Rectal smooth muscle tissue (tissue), 1 donor: ENCODE data around the gene POLD1.

Experiments used
- H3K27ac ChIP-seq: one replicate; pipeline ENCODE4 v1.7.0; 2013; ENCODE audit warnings: low read depth, low read length, inconsistent platforms
- H3K27me3 ChIP-seq: one replicate; pipeline ENCODE4 v1.7.0; 2013; ENCODE audit warnings: low read length; ENCODE audit not compliant: control insufficient read depth, insufficient read depth
- H3K36me3 ChIP-seq: one replicate; pipeline ENCODE4 v1.7.0; 2013; ENCODE audit warnings: low read length; ENCODE audit not compliant: control insufficient read depth, insufficient read depth
- H3K4me1 ChIP-seq: one replicate; pipeline ENCODE4 v1.7.0; 2013; ENCODE audit warnings: low read length; ENCODE audit not compliant: control insufficient read depth, insufficient read depth
- H3K4me3 ChIP-seq: one replicate; pipeline ENCODE4 v1.7.0; 2013; ENCODE audit warnings: low read length
- H3K9ac ChIP-seq: one replicate; pipeline ENCODE4 v1.7.0; 2013; ENCODE audit warnings: low read length

Gene POLD1

DNA sequence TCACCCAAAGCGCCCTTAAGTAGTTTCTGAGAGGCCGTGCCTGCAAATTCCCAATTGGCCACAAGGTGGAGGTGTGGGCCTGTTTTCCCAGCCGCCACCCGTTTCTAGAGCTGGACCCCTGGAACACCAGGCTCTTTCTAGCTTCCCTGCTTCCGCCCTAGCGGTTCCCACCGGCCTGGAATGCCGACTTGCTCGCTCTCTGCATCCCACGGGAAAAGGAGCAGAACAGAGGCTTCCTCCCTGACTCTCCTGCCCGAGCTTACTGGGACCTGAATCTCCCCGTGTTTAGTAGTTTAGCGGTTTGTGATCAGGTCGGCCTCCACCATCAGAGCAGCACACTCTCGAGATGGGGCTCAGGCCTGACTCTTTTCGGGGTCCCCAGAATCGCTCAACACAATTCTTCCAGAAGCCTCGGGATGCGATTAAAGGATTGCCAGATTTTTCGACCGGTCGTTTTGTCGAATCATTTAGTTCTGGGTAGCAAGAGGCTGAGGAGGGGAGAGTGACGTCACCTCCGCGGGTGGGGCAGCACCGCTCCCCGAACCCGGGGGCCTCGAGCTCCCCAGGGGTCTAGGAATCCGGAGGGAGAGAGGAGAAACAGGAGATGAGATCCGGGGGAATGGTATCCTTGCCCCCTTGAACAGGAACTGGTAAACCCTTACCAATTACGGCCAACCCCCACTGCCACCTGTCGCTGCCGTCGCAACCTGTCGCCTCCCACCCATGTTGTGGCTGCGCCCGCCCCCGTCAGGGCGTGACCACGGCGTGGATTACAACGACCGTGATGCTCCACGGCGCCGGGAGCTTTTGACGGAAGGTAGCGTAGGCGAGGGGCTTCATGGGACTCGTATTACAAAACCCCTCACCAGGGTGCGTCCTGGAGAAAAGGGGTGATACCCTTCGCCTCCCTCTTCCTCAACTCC is 26.7 kb upstream of the POLD1 start:
- H3K27ac ChIP-seq, result peak overlapping the region; percentile 90
- H3K36me3 ChIP-seq, result no peaks in the 10 kb centered on the region
- H3K27me3 ChIP-seq, result peaks cover 3% of the 10 kb centered on the region
- peak overlapping the region; percentile 80 for H3K9ac ChIP-seq
- H3K4me3 ChIP-seq, result peak overlapping the region; percentile 87
- no peaks in the 10 kb centered on the region for H3K4me1 ChIP-seq

DNA sequence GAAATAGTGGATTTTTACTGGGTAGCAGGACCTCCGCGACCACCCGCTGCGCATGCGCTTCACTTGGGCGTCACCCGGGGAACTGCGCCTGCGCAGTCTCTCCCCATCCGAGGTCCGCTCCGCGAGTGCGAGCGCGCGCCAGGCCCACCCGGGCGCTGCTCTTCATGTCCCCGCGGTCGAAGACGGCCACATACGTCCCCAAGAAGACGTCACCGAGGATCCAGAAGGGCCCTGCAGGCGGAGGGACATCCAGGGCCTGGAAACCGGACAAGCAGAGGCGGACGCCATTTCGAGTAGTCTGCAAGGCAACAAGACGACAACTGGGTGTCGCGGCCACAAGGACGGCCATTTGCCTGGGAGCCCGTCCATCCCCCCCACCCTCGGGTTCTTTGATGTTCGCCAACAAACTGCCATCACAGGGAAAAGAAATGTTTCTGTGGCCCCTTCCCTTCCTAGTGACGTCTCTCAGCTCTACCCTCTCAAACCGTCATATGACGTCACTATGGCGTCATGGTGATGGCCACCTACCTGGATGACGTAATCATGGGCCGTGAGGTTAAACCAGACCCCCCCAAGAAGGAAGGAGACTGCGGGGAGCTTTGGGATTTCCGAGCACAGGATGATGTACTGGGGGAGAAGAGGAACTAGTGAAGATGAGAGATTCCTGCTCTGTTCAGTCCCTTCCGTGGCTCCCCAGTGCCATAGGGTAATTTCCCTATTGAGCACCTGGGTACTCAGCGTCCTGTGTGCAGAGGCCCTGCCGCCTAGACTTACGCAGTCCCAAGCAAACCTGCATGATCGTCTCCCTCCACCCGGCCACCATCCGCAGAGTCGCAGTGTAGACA is 25.4 kb upstream of the POLD1 start:
- Histone ChIP-seq H3K4me1 (no peaks in the 10 kb centered on the region), H3K36me3 (no peaks in the 10 kb centered on the region), H3K9ac (peak overlapping the region; percentile 32), H3K4me3 (peak overlapping the region; percentile 87), H3K27me3 (peaks cover 3% of the 10 kb centered on the region), H3K27ac (no peak overlapping the region)

DNA sequence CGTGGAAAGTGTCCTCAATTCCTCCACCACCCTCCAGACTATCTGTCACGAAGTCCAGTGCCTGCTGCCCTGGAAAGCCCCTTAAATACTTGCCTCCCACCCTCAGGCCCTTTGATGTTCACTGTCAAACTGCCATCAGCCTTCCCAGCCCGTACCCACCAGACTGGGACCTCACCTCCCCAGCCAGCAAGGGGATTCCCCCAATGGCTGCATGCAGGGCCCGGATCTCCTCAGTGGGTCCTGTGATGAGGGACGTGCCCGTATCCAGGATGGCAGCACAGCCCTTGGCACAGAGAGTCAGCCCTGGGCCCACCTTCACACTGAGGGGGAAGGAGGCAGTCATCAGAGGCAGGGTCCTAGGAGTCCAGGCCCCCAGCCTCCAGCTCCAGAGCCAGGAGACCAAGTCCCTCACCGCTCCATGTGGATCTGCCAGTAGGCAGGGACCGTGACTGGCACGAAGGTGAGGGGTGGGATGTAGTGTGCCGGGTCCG is 24.8 kb upstream of the POLD1 start:
- no peak overlapping the region for H3K4me3 ChIP-seq
- H3K36me3 ChIP-seq, result no peaks in the 10 kb centered on the region
- no peak overlapping the region for H3K9ac ChIP-seq
- H3K4me1 ChIP-seq, result no peaks in the 10 kb centered on the region
- H3K27me3 ChIP-seq, result peaks cover 3% of the 10 kb centered on the region
- no peak overlapping the region for H3K27ac ChIP-seq

DNA sequence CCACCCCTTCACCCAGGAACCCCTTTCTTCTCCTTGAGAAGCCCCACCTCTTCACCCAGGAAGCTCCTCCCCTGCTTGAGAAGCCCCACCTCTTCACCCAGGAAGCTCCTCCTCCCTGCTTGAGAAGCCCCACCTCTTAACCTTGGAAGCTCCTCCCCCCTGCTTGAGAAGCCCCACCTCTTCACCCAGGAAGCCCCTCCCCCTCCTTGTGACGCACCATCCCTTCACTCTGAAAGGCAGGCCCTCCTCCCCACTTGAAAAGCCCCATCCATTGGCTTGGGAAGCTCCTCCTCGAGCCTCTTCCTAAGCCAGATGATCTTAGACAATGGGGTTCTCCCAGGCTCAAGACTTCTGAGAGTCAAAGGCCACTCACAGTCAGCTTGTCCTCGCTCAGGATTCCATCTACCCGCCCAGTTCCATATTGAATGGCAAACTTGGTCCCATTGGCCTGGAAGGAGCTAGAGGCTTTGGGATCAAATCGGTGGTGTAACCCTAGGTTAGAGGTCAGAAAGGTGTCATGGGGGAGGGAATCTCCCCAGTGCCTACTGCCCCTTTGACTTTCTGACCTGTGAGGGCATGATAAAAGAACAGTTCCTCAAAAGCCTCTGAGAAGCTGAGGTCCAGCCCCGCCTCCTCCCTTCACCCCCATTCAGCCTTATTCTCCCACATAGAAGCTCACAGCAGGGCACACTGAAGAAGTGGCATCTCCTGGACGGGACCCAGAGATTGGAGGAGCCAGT is 22.7 kb upstream of the POLD1 start:
- peaks cover 3% of the 10 kb centered on the region for H3K27me3 ChIP-seq
- no peak overlapping the region for H3K27ac ChIP-seq
- no peak overlapping the region for H3K4me3 ChIP-seq
- no peaks in the 10 kb centered on the region for H3K4me1 ChIP-seq
- no peaks in the 10 kb centered on the region for H3K36me3 ChIP-seq
- H3K9ac ChIP-seq, result no peak overlapping the region

DNA sequence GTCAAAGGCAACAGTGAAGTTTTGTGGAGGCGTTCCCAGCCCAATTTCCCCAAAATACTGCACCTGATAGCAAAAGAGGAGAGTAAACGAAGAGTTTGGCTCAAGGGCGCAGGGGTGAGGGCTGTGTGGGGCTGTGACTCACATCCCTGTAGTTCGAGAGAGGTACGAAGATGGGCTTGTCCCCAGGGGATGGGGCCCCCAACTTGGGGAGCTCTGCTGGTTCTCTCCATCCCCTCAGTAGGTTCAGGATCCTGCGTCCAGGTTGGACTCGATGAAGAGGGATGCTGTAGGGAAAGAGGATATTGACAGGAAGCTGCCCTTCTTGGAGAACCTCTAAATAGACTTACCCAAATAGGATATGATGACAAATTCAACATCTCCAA is 22.1 kb upstream of the POLD1 start:
- Histone ChIP-seq H3K36me3 (no peaks in the 10 kb centered on the region), H3K4me3 (no peak overlapping the region), H3K4me1 (no peaks in the 10 kb centered on the region), H3K27ac (no peak overlapping the region), H3K27me3 (peaks cover 3% of the 10 kb centered on the region), H3K9ac (no peak overlapping the region)

DNA sequence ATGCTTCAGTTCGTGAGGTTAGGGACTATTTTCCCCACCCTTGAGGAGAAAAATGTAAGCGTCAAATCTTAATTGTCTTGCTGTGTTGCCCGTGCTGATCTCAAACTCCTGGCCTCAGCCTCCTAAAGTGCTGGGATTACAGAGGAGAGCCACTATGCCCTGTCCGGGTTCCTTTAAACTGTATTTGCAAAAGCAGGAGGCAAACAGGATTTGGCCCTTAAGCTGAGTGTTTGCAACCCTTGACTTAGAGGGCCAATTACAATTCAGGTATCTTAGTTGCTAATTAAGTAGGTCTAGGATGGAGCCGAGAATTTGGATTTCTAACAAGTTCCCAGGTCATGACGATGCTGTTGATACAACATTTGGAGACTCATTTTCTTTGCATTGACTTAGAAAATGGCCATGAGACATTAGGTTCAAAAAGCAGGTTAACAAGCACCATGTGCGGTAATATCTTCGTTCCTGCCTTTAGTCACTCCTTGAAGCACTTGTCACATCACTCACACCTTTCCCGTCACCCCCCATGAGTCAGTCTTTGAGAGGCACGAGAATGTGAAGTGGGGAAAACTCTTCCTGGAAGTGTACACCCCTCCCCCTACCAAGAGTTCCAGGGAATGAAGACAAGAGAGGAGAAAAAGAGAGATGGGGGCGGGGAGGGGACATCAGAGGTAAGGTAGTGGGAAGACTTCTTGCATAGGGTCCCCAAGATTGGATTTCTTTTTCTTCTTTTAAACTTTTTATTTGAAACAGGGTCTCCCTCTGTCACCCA is 21.3 kb upstream of the POLD1 start:
- H3K36me3 ChIP-seq, result no peaks in the 10 kb centered on the region
- no peak overlapping the region for H3K27ac ChIP-seq
- no peaks in the 10 kb centered on the region for H3K27me3 ChIP-seq
- H3K4me1 ChIP-seq, result no peaks in the 10 kb centered on the region
- H3K4me3 ChIP-seq, result no peak overlapping the region
- H3K9ac ChIP-seq, result no peak overlapping the region

DNA sequence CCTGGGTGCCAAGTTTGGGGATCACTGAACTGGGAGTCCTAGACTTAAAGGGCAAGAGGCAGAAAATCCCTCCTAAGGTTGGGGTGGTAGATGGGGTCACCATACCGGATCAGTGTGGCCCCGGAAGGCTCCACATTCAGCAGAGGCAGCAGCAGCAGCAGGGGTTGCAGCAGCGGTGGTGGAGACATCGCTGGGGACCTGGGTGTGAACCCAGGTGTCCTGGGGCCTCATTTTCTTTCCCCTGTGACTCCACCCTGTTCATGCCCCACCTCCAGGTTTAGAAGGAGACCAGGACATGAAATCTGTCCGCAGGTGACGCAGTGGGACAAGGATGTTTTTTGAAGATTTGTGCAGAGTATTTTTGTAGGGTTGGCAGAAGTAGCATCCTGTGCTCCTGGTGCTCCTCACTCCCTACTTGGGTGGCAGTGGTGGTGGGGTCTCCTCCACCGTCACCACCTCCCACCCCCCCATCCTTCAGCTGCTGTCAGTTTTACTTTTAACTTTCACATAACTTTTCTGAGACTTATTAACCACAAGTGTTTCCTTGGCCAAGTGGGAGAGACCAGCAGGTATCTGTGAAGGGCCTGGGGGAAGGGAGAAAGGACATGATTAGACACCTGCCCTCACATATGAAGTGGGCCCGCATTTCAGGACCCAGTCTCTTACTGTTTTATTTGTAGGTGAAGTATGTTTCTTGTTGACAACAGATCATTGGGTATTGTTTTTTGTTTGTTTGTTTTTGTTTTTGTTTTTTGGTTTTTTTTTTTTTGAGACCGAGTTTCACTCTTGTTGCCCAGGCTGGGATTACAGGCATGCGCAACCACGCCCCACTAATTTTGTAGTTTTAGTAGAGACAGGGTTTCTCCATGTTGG is 18.5 kb upstream of the POLD1 start, which contains the start of gene NAPSA:
TSS of gene NAPSA (minus strand) at position 206 of the 873 bp plus-strand sequence. CDS start at position 188, 18 bp downstream.
- Histone ChIP-seq H3K36me3 (no peaks in the 10 kb centered on the region), H3K27ac (no peak within 1 kb of the TSS), H3K4me3 (no peak within 1 kb of the TSS), H3K9ac (no peak within 1 kb of the TSS), H3K4me1 (no peaks in the 10 kb centered on the region), H3K27me3 (no peaks in the 10 kb centered on the region)

DNA sequence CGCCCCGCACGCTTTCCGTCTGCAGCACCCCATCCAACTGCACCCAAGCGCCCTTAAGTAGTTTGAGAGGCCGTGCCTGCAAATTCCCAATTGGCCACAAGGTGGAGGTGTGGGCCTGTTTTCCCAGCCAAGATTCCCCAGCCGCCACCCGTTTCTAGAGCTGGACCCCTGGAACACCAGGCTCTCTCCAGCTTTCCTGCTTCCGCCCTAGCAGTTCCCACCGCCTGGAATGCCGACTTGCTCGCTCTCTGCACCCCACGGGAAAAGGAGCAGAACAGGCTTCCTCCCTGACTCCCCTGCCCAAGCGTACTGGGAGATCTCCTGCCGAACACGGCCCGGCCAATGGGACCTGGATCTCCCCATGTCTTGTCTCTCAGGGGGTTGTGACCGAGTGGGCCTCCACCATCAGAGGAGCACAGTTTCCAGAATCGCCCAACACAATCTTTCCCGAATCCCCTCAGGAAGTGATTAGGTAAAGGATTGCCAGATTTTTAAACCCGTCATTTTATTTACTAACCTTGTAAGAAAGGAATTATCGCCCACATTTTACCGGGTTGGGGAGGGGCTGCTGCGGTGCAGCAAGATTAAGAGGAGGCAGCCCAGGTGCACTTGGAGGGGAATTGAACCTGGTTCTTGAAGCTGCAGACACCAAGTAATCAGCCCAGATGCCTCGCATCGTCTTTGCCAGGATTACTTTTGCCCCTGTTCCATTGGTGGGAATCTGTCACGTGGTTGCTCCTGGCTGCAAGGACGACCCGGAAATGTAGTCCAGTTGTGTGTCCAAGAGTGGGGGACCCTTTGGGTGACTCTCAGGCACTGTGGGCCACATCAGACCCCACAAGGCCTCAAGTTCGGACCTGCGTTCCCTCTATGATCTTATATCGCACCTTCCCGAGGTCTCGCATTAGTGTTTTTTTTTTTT is 15.2 kb upstream of the POLD1 start:
- Histone ChIP-seq H3K4me1 (no peaks in the 10 kb centered on the region), H3K4me3 (peak overlapping the region; percentile 84), H3K27me3 (no peaks in the 10 kb centered on the region), H3K9ac (peak overlapping the region; percentile 78), H3K36me3 (no peaks in the 10 kb centered on the region), H3K27ac (peak overlapping the region; percentile 70)

DNA sequence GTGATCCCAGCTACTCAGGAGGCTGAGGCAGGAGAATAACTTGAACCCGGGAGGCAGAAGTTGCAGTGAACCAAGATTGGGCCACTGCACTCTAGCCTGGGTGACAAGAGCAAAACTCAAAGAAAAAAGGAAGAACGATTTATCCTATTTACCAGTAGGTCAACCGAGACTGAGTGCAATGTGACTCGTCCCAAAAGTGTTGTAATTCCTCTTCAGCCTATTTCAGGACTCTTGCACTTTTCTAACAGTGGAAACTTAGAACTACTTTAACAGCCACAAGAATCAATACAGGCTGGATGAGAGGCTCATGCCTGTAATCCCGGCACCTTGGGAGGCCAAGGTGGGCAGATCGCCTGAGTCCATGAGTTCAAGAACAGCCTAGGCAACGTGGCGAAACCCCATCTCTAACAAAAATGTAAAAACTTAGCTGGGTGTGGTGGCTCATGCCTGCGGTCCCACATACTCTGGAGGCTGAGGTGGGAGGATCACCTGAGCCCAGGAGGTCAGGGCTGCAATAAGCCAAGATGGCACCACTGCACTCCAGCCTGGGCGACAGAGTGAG is 12.2 kb upstream of the POLD1 start:
- no peaks in the 10 kb centered on the region for H3K36me3 ChIP-seq
- H3K27ac ChIP-seq, result no peak overlapping the region
- no peaks in the 10 kb centered on the region for H3K4me1 ChIP-seq
- no peak overlapping the region for H3K4me3 ChIP-seq
- no peak overlapping the region for H3K9ac ChIP-seq
- H3K27me3 ChIP-seq, result no peaks in the 10 kb centered on the region
